Stimulated activated CD8-positive, alpha-beta memory T cell treated with anti-CD3 and anti-CD28 coated beads, Interleukin-15, amount 100 ng/mL, for 1 hour (primary cell): Measurements from ENCODE around the gene DRAXIN.

ENCODE experiments used
- DNase-seq: peaks from one replicate; pipeline ENCODE4 v3.0.0-alpha.2; 2020; ENCODE audit warnings: low read depth

Gene DRAXIN

GRCh38 chr1:11690397-11691301, 861 bp upstream of the DRAXIN start:
- no peak for DNase-seq

GRCh38 chr1:11691928-11692711, 610 bp downstream of the DRAXIN start:
- DNase-seq, result no peak

- DNase-seq, result peak; percentile 14
Measured at GRCh38 chr1:11693024-11693590, 1.6 kb downstream of the DRAXIN start.

DNA sequence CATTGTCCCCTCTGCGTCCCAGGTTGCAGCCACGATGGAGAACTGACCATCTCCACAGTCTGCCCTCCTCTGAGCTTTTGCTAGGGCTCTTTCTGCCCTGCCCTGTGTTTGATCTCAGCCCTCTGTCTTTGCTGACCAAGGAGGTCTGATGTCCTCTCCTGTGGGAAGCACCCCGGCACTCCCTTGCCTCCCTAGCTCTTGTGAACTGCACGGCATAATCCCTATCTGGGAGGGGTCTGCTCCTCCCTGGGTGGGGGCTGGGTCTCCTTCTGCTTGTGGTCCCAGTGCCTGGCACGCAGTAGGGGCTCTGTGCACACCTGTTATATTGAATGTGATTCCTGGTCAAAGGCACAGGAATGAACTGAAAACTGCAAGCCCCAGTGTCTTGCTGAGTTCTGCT, 2.4 kb downstream of the DRAXIN start:
- DNase-seq, result no peak

DNA sequence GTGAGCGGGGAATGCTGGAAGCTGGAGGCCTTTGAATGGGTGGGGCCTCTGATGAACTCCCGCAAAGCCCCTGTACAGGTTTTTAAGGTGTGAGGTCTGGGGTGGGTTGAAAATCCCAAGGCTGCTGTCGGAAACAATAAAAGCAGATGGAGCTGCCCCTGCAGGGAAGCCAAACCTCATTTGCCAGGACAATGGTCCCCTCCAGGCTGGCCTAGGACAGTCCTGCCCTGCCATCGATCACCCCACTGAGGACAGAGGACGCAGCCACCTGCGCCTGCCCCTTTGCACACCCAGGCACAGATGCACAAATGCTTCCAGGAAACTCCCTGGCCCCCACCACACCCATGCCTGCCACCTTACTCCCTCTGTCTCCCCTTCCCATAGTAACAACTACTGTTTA, 4.4 kb downstream of the DRAXIN start:
- no peak for DNase-seq

- DNase-seq, result no peak
Measured at GRCh38 chr1:11697188-11697892, 5.8 kb downstream of the DRAXIN start.

DNA sequence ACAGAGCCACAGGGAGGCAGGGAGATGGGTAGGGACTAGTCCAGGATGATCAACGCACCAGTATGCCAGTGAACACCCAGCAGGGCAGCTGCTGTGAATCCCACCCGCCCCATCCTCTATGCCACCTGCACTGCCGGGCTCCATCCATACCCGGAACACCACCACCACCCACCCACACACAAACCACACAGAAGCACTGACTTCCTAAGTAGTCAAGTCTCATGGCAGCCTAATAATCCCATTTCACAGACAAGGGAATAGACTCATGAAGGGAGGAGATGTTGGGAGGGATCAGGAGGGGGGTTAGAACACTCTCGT, 6.3 kb downstream of the DRAXIN start:
- DNase-seq, result no peak

DNA sequence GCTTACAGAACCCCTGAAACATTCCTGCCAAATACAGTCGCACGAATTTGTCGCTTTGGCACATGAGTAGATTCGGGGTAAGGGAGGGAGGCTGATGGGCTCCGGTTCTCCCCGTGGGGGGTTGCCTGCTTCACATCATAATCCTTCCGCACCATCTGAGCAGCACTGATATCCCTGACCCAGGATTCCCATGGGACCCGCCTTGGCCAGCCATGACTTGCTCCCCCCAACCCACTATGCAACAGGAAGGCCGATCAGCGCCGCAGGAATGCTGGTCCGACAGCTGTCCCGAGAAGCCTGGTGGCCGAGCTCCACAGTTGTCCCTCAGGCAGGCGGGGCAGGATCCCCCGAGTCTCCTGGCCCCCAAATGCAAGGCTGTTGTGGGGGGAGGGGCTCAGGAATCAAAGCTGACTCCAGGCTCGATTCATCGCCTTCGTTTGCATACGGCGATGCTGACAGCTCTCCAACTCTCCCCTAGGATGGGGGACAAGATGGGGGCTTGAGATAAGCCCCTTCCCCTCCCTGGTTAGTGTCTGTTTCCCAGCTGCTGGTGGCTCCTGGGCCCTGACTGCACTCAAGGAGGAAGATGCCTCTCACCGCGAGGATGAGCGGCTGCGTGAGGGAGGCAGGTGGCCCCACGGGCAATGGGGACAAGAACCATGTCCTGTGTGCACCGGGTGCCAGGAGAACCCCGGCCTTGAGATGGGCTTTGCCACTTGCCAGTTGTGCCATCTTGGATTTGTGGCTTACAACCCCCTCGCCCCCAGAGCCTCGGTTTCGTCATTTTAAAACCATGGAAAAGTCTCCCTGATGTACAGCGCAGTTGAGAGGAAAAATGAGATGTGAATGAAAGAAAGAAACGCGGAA, 9.3 kb downstream of the DRAXIN start:
- no peak for DNase-seq

- DNase-seq, result no peak
Measured at GRCh38 chr1:11701551-11701961, 10.0 kb downstream of the DRAXIN start.

GRCh38 chr1:11701981-11702803, 10.7 kb downstream of the DRAXIN start:
- DNase-seq, result no peak

GRCh38 chr1:11703357-11704193, 12.1 kb downstream of the DRAXIN start:
- DNase-seq, result no peak

DNA sequence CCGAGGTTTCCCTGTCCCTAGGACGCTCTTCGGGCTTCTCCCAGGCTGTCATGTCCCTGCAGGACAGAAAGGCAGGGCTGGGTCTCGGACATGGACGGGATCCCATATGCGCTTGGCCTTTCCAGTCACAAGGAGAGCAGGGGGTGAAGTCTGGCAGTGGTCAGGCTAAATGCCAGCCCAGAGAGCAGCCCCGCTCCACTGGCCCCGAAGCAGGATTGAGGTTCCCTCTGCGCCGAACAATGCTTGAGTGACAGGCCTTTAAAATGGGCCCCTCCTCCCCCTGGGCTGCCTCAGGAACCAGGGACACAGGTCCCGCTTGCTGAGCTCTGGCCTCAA, 12.7 kb downstream of the DRAXIN start:
- DNase-seq, result no peak

- DNase-seq, result no peak
Measured at GRCh38 chr1:11704691-11705475, 13.4 kb downstream of the DRAXIN start.

DNA sequence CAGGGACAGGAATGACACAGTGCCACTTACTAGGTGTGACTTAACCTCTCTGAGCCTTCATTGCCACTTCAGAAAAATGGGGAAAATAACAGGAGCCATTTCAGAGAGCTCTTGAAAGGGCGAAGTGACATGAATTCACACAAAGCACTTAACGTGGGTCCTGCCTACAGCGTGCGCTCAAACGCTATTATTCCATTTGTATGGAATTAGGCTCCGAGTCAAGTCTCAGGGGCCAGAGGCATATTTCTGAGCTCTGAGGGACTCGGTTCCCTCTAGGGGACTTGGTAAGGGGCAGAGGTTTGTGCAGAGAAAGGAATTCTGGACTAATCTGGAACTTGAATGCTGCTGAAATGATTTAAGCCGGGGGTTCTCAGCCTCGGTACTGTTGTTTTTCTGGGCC, 14.1 kb downstream of the DRAXIN start:
- DNase-seq, result no peak

DNA sequence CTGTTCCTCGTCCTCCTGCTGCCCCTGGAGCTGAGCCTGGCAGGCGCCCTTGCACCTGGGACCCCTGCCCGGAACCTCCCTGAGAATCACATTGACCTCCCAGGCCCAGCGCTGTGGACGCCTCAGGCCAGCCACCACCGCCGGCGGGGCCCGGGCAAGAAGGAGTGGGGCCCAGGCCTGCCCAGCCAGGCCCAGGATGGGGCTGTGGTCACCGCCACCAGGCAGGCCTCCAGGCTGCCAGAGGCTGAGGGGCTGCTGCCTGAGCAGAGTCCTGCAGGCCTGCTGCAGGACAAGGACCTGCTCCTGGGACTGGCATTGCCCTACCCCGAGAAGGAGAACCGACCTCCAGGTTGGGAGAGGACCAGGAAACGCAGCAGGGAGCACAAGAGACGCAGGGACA, 14.8 kb downstream of the DRAXIN start:
- no peak for DNase-seq

- no peak for DNase-seq
Measured at GRCh38 chr1:11707621-11708276, 16.2 kb downstream of the DRAXIN start.

DNA sequence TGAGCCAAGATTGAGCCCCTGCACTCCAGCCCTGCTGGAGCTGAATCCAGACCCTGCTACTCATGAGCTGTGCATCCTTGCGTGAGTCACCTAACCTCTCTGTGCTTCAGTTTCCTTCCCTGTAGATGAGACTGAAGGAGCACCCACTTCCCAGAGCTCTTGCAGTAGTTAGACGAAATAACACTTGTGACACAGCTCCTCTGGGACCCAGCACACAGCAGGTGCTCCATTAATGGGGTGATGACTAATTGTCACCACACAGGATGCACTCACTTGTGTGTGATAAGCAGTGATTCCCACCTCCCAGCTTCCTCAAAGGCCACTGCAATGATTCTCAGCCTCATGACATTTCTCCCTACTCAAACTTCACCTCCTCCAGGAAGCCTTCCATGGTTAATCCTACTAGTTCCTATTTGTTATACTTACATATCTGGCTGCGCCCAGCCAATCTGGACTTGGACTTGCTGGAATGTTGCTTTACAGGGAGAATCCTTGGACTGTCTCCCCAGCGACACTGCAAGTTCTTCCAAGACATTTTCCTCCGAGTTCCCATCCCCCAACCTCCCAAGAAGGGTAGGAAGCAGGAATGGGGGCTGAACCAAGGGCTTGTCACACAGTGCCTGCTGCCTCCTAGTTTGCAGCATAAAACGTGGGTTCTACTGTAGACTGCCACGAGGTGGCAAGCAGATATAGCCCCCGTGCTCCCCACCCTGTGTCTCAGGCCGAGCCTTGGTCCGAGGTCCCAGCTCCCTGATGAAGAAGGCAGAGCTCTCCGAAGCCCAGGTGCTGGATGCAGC, 17.2 kb downstream of the DRAXIN start:
- no peak for DNase-seq

GRCh38 chr1:11711490-11711889, 20.0 kb downstream of the DRAXIN start:
- no peak for DNase-seq
